H9 (cell line): ENCODE measurements around the gene SFR1. TPM values are rescaled to one million over a fixed set of nuclear protein-coding genes. Genes with fewer than 3 reads are reported as not detected.
"Not testable (repeated sequence)": the region's sequence is repeated elsewhere in the genome, so short reads cannot be mapped to it uniquely, and the experiment has no call there.

Experiments
- DNase-seq: peaks from one replicate; pipeline ENCODE4 v3.0.0-alpha.2; 2017
- H2AFZ ChIP-seq: one replicate; pipeline ENCODE4 v1.6.1; 2013; ENCODE audit warnings: mild to moderate bottlenecking, low read length, control low read depth, moderate library complexity
- H2AK5ac ChIP-seq: 2 replicates; pipeline ENCODE4 v1.6.1; 2013; ENCODE audit warnings: low read length, control low read depth, mixed read lengths; ENCODE audit not compliant: insufficient read length
- H2BK120ac ChIP-seq: one replicate; pipeline ENCODE4 v1.6.1; 2013; ENCODE audit warnings: low read depth, mild to moderate bottlenecking, low read length, control low read depth, inconsistent platforms; ENCODE audit not compliant: poor library complexity, severe bottlenecking
- H2BK12ac ChIP-seq: 2 replicates; pipeline ENCODE4 v1.6.1; 2013; ENCODE audit warnings: low read length, control low read depth, mixed read lengths, low read depth; ENCODE audit not compliant: insufficient read length
- H2BK15ac ChIP-seq: 2 replicates; pipeline ENCODE4 v1.6.1; 2013; ENCODE audit warnings: low read depth, low read length, control low read depth
- H2BK20ac ChIP-seq: one replicate; pipeline ENCODE4 v1.6.1; 2013; ENCODE audit warnings: low read depth, mild to moderate bottlenecking, low read length, control low read depth, inconsistent platforms; ENCODE audit not compliant: poor library complexity, severe bottlenecking
- H2BK5ac ChIP-seq: 2 replicates; pipeline ENCODE4 v1.6.1; 2013; ENCODE audit warnings: low read length, control low read depth, mixed read lengths; ENCODE audit not compliant: insufficient read length
- H3K14ac ChIP-seq: 2 replicates; pipeline ENCODE4 v1.6.1; 2013; ENCODE audit warnings: low read length, control low read depth; ENCODE audit not compliant: insufficient read depth
- H3K18ac ChIP-seq: 2 replicates; pipeline ENCODE4 v1.6.1; 2013; ENCODE audit warnings: low read depth, mild to moderate bottlenecking, mixed read lengths, low read length, control low read depth; ENCODE audit not compliant: insufficient read length
- H3K23ac ChIP-seq: 2 replicates; pipeline ENCODE4 v1.6.1; 2013; ENCODE audit warnings: low read length, control low read depth, mixed read lengths, low read depth; ENCODE audit not compliant: insufficient read length
- H3K23me2 ChIP-seq: 2 replicates; pipeline ENCODE4 v1.6.1; 2013; ENCODE audit warnings: low read depth, mild to moderate bottlenecking, mixed read lengths, low read length, control low read depth; ENCODE audit not compliant: insufficient read length, poor library complexity, severe bottlenecking
- H3K27ac ChIP-seq: 2 replicates; pipeline ENCODE4 v1.5.1; 2013; ENCODE audit warnings: low read length, control low read depth, mixed read lengths, low read depth; ENCODE audit not compliant: insufficient read length
- H3K27me3 ChIP-seq: 2 replicates; pipeline ENCODE4 v1.6.1; 2013; ENCODE audit warnings: low read length, control low read depth, inconsistent platforms; ENCODE audit not compliant: insufficient read depth
- H3K4ac ChIP-seq: 2 replicates; pipeline ENCODE4 v1.6.1; 2013; ENCODE audit warnings: low read depth, mild to moderate bottlenecking, control low read depth, inconsistent platforms, low read length, moderate library complexity
- H3K4me1 ChIP-seq: 2 replicates; pipeline ENCODE4 v1.6.1; 2013; ENCODE audit warnings: low read length, control low read depth, inconsistent platforms; ENCODE audit not compliant: insufficient read depth
- H3K4me2 ChIP-seq: 2 replicates; pipeline ENCODE4 v1.6.1; 2013; ENCODE audit warnings: low read length, control low read depth, mixed read lengths; ENCODE audit not compliant: insufficient read length, insufficient read depth
- H3K56ac ChIP-seq: 2 replicates; pipeline ENCODE4 v1.6.1; 2013; ENCODE audit warnings: low read depth, mild to moderate bottlenecking, mixed read lengths, low read length, control low read depth; ENCODE audit not compliant: insufficient read length
- H3K79me1 ChIP-seq: 2 replicates; pipeline ENCODE4 v1.6.1; 2013; ENCODE audit warnings: low read depth, mild to moderate bottlenecking, moderate library complexity, low read length, control low read depth, inconsistent platforms; ENCODE audit not compliant: insufficient read depth, poor library complexity, severe bottlenecking
- H3K79me2 ChIP-seq: 2 replicates; pipeline ENCODE4 v1.6.1; 2013; ENCODE audit warnings: low read length, control low read depth, inconsistent platforms; ENCODE audit not compliant: insufficient read depth
- H3K9ac ChIP-seq: 2 replicates; pipeline ENCODE4 v1.6.1; 2013; ENCODE audit warnings: low read length, control low read depth, mixed read lengths; ENCODE audit not compliant: insufficient read length; ENCODE audit errors: extremely low read depth
- H3K9me3 ChIP-seq: one replicate; pipeline ENCODE4 v1.6.1; 2013; ENCODE audit warnings: low read depth, low read length, inconsistent platforms; ENCODE audit not compliant: control insufficient read depth
- H3T11ph ChIP-seq: one replicate; pipeline ENCODE4 v1.6.1; 2013; ENCODE audit warnings: mild to moderate bottlenecking, low read length, control low read depth, inconsistent platforms
- H4K20me1 ChIP-seq: one replicate; pipeline ENCODE4 v1.6.1; 2013; ENCODE audit not compliant: control insufficient read depth, insufficient read length, insufficient read depth
- H4K5ac ChIP-seq: 2 replicates; pipeline ENCODE4 v1.6.1; 2013; ENCODE audit warnings: low read depth, mild to moderate bottlenecking, mixed read lengths, low read length, control low read depth; ENCODE audit not compliant: insufficient read length
- H4K8ac ChIP-seq: replicated peaks from 2 replicates; pipeline ENCODE4 v1.6.1; 2013; ENCODE audit warnings: low read length, control low read depth, mixed read lengths, low read depth; ENCODE audit not compliant: insufficient read length
- H4K91ac ChIP-seq: 2 replicates; pipeline ENCODE4 v1.6.1; 2013; ENCODE audit warnings: low read depth, mild to moderate bottlenecking, moderate library complexity, mixed read lengths, low read length, control low read depth; ENCODE audit not compliant: insufficient read length
- H3K27ac Mint-ChIP-seq, 3 experiments: 2 replicates in 2 of 3; 3 replicates in 1 of 3; pipeline ENCODE4 v1.8.0; 2020 to 2021; ENCODE audit warnings: mixed read lengths in 3 of 3, mild to moderate bottlenecking in 1 of 3, moderate library complexity in 1 of 3
- H3K27me3 Mint-ChIP-seq: 2 replicates; pipeline ENCODE4 v1.8.0; 2021; ENCODE audit warnings: low read depth, mild to moderate bottlenecking, moderate library complexity, mixed read lengths
- H3K36me3 Mint-ChIP-seq, 3 experiments: 2 replicates in 2 of 3; 3 replicates in 1 of 3; pipeline ENCODE4 v1.8.0; 2020 to 2021; ENCODE audit warnings: low read depth in 3 of 3, mixed read lengths in 3 of 3; ENCODE audit not compliant: insufficient read depth in 1 of 3
- H3K4me1 Mint-ChIP-seq, 2 experiments: 2 replicates each; pipeline ENCODE4 v1.8.0; 2020; ENCODE audit warnings: mixed read lengths in 2 of 2
- H3K4me3 Mint-ChIP-seq, 2 experiments: 2 replicates in 1 of 2; 3 replicates in 1 of 2; pipeline ENCODE4 v1.8.0; 2020 to 2021; ENCODE audit warnings: mild to moderate bottlenecking in 2 of 2, mixed read lengths in 2 of 2, moderate library complexity in 1 of 2
- H3K9me3 Mint-ChIP-seq, 2 experiments: 2 replicates in 1 of 2; 3 replicates in 1 of 2; pipeline ENCODE4 v1.8.0; 2020; ENCODE audit warnings: mild to moderate bottlenecking in 2 of 2, mixed read lengths in 2 of 2, moderate library complexity in 1 of 2
- CTCF ChIP-seq: fragments of 200-600 bp; sonication (generic); conservative IDR thresholded peaks from 3 replicates; pipeline ENCODE4 v1.8.0; 2021; ENCODE audit warnings: antibody characterized with exemption, mild to moderate bottlenecking
- WGBS: extraction: QIAGEN DNeasy Blood & Tissue Kit; methylation state at CpG from one replicate; pipeline ENCODE4 v1.1.7; 2013; ENCODE audit warnings: missing lambda C conversion rate, low lambda C conversion rate, mixed read lengths; ENCODE audit not compliant: insufficient read length; ENCODE audit errors: extremely low coverage; 5-methylcytosine and 5-hydroxymethylcytosine counted together
- total RNA-seq: library from RNA; stranded (reverse); gene quantifications from 2 replicates; pipeline ENCODE4 v1.2.1, GENCODE V29; 2021

Gene SFR1
- total RNA-seq, 1 experiment from 2014 or later, result 6.5 TPM

- no CpG with 5 or more reads among the region's 5 CpGs for WGBS
- H3K27ac ChIP-seq, result no peak overlapping the region
- no peak overlapping the region for H3K4me3 Mint-ChIP-seq
Observed at GRCh38 chr10:104170610-104171254, 48.8 kb downstream of the SFR1 start.

GRCh38 chr10:104174136-104174535, 52.2 kb downstream of the SFR1 start:
- H3K9me3 Mint-ChIP-seq, result peaks cover 10 to 12% of the 10 kb centered on the region in 2 experiments; a peak in 4 of 5 replicates
- WGBS, result no CpG with 5 or more reads among the region's 1 CpG
- not testable (repeated sequence) for H3K4me1 ChIP-seq, H2BK12ac ChIP-seq, H3K23me2 ChIP-seq, H2BK5ac ChIP-seq, H4K20me1 ChIP-seq, DNase-seq, H4K5ac ChIP-seq, H3T11ph ChIP-seq, H3K14ac ChIP-seq, H2BK20ac ChIP-seq, H3K36me3 Mint-ChIP-seq, H3K4ac ChIP-seq, H3K79me2 ChIP-seq, H4K91ac ChIP-seq, H2AFZ ChIP-seq, H3K4me1 Mint-ChIP-seq, H2BK15ac ChIP-seq, H4K8ac ChIP-seq, H3K56ac ChIP-seq, H2AK5ac ChIP-seq, H3K79me1 ChIP-seq, H3K9me3 ChIP-seq, H3K27ac Mint-ChIP-seq, H3K18ac ChIP-seq, H3K9ac ChIP-seq, H3K23ac ChIP-seq, H3K27me3 ChIP-seq, H2BK120ac ChIP-seq, H3K4me3 Mint-ChIP-seq, H3K27me3 Mint-ChIP-seq, H3K27ac ChIP-seq, H3K4me2 ChIP-seq

More at GRCh38 chr10:104170610-104171254, 48.8 kb downstream of the SFR1 start:
- Histone ChIP-seq H3K14ac (no peak overlapping the region), H3K79me2 (no peaks in the 10 kb centered on the region), H4K20me1 (no peaks in the 10 kb centered on the region), H3K4me1 (no peaks in the 10 kb centered on the region), H3K18ac (no peak overlapping the region), H3K4me2 (no peak overlapping the region), H3T11ph (no peak overlapping the region), H3K23me2 (no peaks in the 10 kb centered on the region), H3K27me3 (no peaks in the 10 kb centered on the region), H2AK5ac (no peak overlapping the region), H2BK15ac (no peak overlapping the region), H4K8ac (no peak overlapping the region), H4K5ac (no peak overlapping the region), H3K23ac (no peak overlapping the region), H3K4ac (no peak overlapping the region), H2BK20ac (no peak overlapping the region), H4K91ac (no peak overlapping the region), H2BK120ac (no peak overlapping the region), H3K79me1 (no peaks in the 10 kb centered on the region), H2AFZ (no peak overlapping the region), H3K9ac (no peak overlapping the region), H3K9me3 (no peaks in the 10 kb centered on the region), H2BK5ac (no peak overlapping the region), H3K56ac (no peak overlapping the region), H2BK12ac (no peak overlapping the region)
- no peak for TF ChIP-seq CTCF
- peaks cover 0 to 9% (median 2%) of the 10 kb centered on the region in 3 experiments; a peak in 4 of 7 replicates for H3K36me3 Mint-ChIP-seq
- no peaks in the 10 kb centered on the region; a peak in 1 of 4 replicates for H3K4me1 Mint-ChIP-seq
- no peak for DNase-seq
- H3K27ac Mint-ChIP-seq, result no peak overlapping the region
- H3K27me3 Mint-ChIP-seq, result peaks cover 4% of the 10 kb centered on the region; the same call in 1 of the 2 replicates
- H3K9me3 Mint-ChIP-seq, result peaks cover 10 to 12% of the 10 kb centered on the region in 2 experiments; a peak in 4 of 5 replicates
